Measurements from ENCODE around the gene FBXW2.
A peak's percentile ranks its signal among the peaks of the same experiment; 100 is the strongest.
"Not testable (repeated sequence)": the region's sequence is repeated elsewhere in the genome, so short reads cannot be mapped to it uniquely, and the experiment has no call there.

FBXW2 gene

GRCh38 chr9:120792898-120793765 is at the start of gene FBXW2:
Gene FBXW2 (minus strand): TSS chr9:120793416. CDS start chr9:120788258, 5,158 bp downstream.
- peak; percentile 85 for DNase-seq

- DNase-seq = no peak
These were observed 48.9 kb upstream of the FBXW2 start for GRCh38 chr9:120841930-120842684.

GRCh38 chr9:120839146-120839545 is 45.9 kb upstream of the FBXW2 start:
- no peak for DNase-seq

- DNase-seq = no peak
These were observed 44.7 kb upstream of the FBXW2 start for GRCh38 chr9:120837921-120838320.

GRCh38 chr9:120833325-120833724 is 40.1 kb upstream of the FBXW2 start:
- no peak for DNase-seq

- no peak for DNase-seq
These were observed 39.6 kb upstream of the FBXW2 start for GRCh38 chr9:120832807-120833206.

GRCh38 chr9:120830865-120831264 is 37.6 kb upstream of the FBXW2 start:
- no peak for DNase-seq

GRCh38 chr9:120830151-120830550 is 36.9 kb upstream of the FBXW2 start:
- no peak for DNase-seq

- DNase-seq = no peak
These were observed 36.4 kb upstream of the FBXW2 start for GRCh38 chr9:120829650-120830049.

- DNase-seq = no peak
These were observed 26.9 kb upstream of the FBXW2 start for GRCh38 chr9:120820095-120820494.

- no peak for DNase-seq
These were observed 25.4 kb upstream of the FBXW2 start for GRCh38 chr9:120818595-120818994.

GRCh38 chr9:120815075-120815474 is 21.9 kb upstream of the FBXW2 start:
- DNase-seq = no peak

GRCh38 chr9:120808931-120809330 is 15.7 kb upstream of the FBXW2 start:
- DNase-seq = no peak

- DNase-seq = no peak
These were observed 14.6 kb upstream of the FBXW2 start for GRCh38 chr9:120807607-120808379.

GRCh38 chr9:120804784-120805363 is 11.7 kb upstream of the FBXW2 start:
- not testable (repeated sequence) for DNase-seq

GRCh38 chr9:120801441-120801840 is 8.2 kb upstream of the FBXW2 start:
- DNase-seq = no peak

- no peak for DNase-seq
These were observed 2.1 kb downstream of the FBXW2 start for GRCh38 chr9:120791161-120791560.

GRCh38 chr9:120787933-120788332 is 5.3 kb downstream of the FBXW2 start:
- no peak for DNase-seq

GRCh38 chr9:120783602-120784047 is 9.6 kb downstream of the FBXW2 start:
- DNase-seq = no peak

GRCh38 chr9:120781236-120781635 is 12.0 kb downstream of the FBXW2 start:
- no peak for DNase-seq

GRCh38 chr9:120780367-120780766 is 12.8 kb downstream of the FBXW2 start:
- no peak for DNase-seq

- no peak for DNase-seq
These were observed 14.0 kb downstream of the FBXW2 start for GRCh38 chr9:120779227-120779626.

GRCh38 chr9:120778758-120779157 is 14.5 kb downstream of the FBXW2 start:
- DNase-seq = no peak

Measured in stimulated activated naive CD4-positive, alpha-beta T cell treated with Interleukin-2 at 50 U/mL for 16 hours (primary cell).